GM18502 (cell line): ENCODE results near the gene NCAM1.

ENCODE experiments used
- ATAC-seq: cut with Tn5 transposase; IDR thresholded peaks from one replicate; pipeline ENCODE4 v1.9.1; 2021; ENCODE audit warnings: mild to moderate bottlenecking; ENCODE audit not compliant: unreplicated experiment, poor library complexity

NCAM1 gene

GRCh38 chr11:113324250-113324649, 363.0 kb downstream of the NCAM1 start:
- no peak for ATAC-seq
